ENCODE data around the gene STARD7.
"Not testable (repeated sequence)": the region's sequence is repeated elsewhere in the genome, so short reads cannot be mapped to it uniquely, and the experiment has no call there.

Gene STARD7

DNA sequence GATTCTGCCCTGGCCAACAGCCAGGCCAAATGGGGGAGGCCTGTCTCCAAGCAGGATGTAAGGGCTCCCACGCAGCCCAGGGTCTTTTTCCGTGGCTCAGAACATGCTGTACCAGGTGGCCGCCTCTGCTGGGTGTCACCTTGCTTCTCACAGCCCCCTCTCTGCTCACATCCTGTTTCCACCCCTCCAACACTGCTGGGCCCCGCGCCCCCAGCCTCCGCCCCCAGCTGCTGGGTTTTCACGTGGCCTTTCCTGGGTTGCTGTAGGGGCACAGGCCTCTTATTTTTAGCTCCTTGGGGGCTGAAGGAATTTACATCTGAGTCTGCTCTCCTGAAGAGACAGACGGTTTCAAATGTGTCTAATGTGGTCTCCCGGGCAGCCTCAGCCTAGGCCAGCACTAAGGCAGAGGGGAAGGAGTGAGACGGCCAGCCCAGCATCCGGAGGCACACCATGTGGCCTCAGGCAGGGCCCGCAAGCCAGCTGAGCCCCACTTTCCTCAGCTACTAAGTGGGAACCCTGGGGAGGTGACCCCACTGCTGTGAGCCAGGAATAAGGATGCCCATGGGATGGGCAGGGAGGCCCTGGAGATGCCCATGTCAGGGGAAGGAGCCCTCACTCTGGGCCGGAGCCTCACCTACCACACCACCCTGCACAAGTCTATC, 44.7 kb downstream of the STARD7 start:
- no peak for DNase-seq (ENCODE audit: low read depth)

DNA sequence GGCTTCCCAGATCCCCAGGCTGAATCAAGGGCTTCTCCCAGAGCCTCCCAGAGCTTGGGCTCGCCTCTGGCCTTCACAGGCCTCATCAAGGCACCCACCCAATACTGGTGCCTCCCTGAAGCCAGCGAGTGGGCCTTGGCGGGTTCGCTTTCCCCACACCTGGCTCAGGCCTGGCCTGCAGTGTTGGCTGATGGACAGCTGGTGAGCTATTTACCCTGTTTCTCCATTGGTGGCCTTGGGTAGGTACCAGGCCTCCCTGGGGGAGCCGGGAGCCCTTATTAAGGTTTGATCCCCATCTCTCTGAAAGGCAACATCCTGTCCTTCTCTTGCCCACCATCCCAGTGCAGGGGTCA, 45.2 kb downstream of the STARD7 start:
- DNase-seq (ENCODE audit: low read depth) = no peak

DNA sequence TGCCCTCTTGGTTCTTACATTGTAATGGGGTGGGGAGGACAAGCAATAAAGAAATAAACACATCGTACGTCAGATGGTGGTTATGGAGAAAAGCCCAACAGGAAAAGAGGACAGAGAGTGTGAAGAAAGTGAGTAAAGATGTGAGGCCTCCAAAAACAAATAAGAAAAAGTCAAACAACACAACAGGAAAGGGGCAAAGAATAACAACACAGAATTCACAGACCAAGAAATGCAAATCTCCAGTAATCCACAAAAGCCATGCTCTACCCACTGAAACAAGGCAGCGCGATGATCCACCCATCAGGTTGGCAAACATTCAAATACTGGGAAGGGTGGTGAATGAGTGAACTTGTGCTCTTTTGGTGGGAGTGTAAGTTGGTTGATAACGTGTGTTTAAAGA, 46.7 kb downstream of the STARD7 start:
- no peak for DNase-seq (ENCODE audit: low read depth)

DNA sequence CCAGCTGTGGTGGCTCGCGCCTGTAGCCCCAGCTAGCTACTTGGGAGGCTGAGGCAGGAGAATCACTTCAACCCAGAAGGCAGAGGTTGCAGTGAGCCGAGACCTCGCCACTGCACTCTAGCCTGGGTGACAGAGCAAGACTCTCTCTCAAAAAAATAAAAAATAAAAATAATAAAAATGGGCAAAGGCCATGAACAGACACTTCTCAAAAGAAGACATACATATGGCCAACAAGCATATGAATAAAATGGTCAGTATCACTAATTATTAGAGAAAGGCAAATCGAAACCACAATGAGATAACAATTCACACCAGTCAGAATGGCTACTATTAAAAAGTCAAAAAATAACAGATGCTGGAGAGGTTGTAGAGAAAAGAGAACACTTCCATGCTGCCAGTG, 48.3 kb downstream of the STARD7 start:
- DNase-seq (ENCODE audit: low read depth) = not testable (repeated sequence)

DNA sequence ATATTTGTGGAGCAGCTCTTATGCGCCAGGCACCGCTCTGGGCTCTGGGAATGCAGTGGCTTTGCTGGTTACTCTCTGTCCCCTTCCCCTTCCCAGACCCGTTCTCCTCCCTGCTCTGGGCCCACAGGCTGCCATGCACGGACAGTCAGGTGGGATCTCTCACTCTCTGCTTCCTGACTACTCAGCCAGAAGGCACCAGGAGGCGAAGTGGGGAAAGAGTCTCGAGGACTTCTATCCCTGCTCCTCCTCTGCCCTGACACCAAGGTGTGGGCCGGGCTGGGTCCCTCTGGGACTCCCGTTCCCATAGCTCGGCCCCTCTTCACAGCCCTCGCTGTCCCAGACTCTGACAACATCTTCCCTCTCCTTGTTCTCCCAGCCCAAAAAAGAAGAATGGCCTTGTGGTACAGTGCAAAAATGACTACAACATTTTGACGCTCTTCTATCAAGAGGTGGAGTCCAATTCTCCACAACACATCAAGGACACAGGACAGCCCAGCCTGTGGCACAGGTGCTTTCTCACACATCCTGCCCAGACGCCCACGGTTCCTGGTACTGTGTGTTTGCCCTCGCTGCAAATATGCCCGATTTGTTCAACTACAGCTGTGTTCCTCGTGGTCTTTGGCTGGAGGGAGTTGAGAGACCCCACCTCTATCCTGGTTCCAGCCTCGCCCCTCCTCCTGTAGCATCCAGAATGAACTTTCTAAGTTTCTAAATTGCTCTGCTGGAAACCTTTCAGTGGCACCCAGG, 49.4 kb downstream of the STARD7 start:
- no peak for DNase-seq (ENCODE audit: low read depth)

DNA sequence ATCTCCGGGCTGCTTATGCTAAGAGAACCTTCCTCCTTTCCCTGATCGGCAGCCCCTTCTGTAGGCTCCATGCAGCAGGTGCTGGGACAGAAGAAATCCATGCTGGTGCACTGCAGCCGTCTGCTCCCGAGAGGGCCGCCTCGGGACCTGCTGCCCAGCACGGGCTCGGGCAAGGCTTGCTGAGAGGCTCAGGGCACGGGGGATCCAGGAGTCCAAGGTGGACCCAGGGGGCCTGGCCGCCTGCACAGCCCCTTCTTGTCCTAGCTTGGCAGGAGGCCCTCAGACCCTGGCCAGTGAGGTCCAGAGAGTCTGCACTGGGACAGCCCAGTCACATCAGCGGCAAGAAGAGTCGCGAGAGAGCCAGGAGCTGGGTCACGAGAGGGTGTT, 50.1 kb downstream of the STARD7 start:
- no peak for DNase-seq (ENCODE audit: low read depth)

DNA sequence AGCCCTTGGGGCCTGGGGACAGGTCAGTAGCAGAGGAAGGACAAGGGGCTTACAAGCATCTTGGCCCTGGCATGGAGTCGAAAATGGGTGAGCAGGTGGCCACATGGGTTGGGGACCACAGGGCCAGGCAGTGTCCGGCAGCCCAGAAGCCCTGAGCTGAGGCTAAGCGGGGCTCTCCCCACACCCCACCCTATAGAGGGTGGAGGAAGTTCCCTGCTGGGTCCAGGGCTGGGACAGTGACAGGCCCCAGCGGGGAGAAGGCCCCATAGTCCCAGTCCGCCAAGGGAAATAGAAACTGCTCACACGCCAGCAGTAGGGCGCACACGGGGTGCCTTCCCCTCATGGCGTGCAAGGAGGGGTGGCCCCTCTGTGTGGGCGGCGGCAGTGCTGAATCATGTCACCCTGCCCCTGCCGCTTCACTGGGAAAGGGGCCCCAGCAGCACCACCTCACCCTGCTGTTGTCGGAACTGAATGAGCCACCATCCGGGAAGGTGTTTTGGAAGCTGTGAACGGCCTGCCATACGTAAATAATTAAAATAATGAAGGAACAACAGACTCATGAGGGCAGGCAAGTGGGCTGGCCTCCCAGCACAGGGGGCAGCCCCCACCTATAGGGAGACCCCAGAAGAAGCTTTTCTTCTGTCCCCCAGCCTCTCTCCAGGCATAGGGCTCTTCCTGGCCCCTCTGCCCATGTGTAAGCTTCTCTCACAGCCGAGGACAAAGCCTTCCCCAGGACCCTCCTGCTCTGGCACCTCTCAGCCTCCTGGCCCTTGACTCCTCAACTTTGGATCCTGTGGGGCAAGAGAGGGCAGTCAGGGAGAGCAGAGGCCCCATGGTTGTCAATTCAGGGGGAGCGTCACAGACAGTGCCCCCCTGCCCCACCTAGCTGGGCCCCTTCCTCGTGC, 50.7 kb downstream of the STARD7 start:
- no peak for DNase-seq (ENCODE audit: low read depth)

DNA sequence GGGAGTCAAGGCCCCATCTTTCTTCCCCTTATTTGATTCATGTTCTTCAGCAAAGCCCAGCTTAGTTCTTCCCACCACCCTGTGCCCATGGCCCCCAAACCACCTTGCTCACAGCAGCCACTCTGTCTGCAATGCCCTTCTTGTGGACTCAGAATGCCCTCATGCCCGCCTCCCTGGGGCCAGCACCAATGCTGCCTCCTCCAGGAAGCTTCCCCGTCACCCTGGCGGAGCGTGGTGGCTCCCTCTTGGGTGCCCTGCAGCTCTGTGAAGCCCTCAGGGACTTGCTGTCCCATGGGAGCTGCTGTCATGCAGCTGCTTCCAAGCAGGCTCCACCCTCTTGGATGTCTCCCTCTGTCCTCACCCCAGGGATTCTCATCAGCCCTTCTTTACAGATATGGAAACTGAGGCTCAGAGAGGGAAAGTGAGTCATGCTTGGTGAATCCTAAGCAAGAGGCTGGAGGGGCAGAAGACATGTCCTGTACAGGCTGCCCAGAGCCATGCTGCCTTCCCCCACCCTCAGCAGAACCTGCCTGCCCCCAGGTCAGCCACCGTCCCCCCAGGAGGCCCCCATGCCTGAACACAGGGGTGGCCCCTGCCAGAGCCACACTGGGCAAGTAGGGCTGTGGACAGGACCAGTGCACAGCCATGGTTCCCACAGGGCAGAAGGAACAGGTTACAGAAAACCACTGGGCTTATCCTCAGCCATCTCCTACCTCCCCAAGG, 51.5 kb downstream of the STARD7 start:
- DNase-seq (ENCODE audit: low read depth) = no peak

DNA sequence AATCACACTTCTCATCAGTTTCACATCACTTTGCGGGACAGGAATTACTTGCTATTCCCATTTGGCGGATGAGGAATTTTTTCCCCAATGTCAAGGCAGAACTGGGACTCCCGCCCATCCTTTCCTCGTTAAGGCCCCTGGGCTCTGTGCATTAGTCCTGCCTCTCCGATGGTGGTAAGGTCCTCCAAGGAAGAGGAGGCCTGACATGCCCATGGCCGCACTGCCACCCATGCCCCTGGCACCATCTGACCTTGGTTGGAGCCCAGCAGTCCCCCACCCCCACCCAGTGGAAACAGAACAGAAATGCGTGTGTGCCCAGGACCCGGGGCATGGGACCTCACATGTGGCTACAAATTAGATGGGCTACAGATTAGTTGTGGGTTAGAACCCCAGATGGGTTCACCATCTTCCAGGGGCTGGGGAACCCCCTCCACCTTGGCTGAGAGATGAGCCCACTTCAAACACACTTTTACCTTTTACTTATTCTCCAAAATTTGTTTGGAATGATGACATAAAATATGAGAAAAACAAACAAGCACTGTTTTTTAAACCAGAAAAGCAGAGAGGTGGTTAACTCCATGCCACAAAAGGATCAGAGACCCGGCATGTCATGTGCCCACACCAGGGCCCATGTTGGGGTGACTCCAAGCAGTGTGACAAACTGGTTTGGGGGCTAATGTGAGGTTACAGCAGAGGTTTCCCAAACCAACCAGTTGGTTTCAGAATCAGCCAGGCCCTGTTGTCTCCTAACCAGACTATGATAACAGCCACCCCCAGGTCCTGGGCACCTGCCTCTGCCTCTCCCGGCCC, 52.4 kb downstream of the STARD7 start:
- DNase-seq (ENCODE audit: low read depth) = no peak

DNA sequence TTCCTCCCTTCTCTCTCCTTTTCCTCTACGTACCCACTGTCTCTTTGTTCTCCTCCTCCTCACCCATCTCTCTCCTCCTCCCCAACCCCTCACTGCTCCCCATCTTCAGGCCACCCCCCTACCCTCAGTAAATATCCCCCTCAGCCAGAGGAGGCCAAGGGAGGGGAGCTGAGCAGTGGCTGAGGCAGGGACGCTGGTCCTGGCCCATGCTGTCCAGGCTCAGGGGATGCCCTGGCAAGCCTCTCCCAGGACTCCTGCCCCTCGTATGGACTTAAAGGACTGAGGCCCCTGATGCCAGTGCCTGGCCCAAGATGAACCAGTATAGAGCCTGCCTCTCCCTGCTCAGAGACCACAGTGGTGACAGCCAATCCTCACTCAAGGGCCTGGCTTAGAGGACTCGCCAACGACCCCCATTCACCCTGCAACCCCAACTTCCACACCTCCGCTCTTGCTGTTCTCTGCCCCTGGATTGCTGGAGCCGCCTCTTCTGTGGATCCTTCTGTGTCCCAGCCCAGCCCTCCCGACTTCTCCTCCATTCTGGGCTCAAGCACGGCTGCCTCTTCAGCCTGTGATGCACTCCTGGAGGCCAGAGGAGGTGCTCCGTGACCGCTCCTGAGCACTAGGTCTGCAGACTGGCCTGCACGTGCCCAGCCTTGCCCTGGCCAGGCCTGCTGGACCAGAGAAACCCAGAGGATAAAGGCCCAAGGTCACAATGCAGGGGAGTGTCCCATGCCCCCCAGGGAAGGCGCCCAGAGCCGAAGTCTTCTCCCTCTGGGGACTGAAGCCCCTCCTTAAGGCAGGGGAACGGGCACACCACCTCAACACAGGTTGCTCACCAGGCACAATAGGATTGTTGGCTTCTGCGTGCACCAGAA, 53.9 kb downstream of the STARD7 start:
- no peak for DNase-seq (ENCODE audit: low read depth)

DNA sequence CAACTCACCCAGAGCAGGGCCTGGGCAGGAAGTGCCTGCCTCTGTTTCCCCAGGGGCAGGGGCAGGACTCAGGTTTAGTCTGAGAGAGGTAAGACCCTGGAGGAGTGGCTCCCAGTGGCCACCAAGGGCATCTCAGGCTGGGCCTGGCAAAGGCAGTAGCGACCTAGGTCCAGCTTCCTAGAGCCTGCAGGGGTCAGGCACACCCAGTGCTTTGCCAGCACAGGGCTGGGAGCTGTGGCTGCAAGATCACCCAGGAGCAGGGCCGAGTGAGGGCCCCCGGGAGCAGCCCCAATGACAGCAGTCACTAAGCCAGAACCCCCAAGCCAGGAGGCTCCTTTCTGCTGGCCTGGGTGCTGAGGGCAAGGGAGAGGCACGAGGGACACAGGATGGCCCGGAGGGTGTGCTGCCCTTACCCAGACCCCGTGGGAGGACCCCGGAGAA, 54.6 kb downstream of the STARD7 start:
- no peak for DNase-seq (ENCODE audit: low read depth)

DNA sequence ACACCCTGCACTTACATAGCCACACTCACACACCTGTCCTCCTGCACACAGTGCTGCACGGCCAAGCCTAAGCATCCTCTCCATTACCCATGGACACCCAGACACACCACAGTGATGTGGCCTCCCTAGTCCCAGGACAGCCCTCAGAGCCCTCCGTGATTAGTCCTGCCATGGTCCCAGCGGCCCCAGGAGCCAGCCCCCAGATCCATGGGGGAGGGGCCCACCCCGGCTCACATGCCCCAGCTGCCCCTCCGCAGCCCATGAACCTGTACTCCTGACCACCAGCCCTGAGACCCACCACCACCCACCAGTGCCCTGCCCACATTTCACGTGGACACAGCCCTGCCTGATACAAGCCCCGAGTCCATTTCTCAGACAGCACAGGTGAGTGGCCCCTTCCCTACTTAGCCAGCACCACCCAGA, 55.3 kb downstream of the STARD7 start:
- no peak for DNase-seq (ENCODE audit: low read depth)

DNA sequence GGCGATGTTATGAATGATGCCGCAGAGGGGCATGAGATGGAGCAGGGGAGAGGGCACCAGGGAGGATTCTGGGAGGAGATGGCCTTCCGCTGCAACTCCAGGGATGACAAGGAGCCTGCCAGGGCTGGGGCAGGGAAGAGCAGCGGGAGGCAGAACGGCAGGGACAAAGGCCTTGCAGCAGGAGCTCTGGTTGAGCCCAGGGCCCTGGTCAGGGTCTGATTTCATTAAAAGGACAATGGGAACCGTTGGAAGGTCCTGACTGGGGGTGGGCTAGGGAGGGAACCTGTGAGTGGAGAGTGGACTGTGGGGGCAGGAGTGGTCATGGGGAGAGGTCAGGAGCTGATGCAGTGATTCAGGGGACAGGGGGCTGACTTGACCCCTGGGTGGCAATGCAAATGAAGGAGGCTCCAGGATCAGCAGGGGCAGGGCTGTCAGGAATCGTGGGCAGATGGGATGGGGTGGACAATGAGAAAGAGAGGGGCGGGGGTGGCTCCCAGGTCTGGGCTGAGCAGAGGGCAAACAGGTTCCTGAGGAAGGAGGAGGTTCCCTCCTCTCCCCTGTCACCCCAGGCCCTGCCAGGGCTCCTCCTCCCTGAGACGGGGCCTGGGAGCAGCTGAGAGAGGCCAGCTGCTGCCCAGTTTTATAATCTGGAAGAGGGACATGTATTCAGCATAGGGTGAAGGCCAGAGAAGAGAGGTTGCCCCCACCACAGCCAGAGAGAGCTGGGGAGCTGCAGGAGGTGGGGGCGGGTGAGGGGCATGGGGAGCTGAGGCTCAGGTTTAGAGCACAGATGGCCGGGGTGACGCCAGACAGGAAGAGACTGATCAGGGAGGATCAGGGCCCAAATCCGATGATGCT, 56.1 kb downstream of the STARD7 start:
- DNase-seq (ENCODE audit: low read depth) = no peak

DNA sequence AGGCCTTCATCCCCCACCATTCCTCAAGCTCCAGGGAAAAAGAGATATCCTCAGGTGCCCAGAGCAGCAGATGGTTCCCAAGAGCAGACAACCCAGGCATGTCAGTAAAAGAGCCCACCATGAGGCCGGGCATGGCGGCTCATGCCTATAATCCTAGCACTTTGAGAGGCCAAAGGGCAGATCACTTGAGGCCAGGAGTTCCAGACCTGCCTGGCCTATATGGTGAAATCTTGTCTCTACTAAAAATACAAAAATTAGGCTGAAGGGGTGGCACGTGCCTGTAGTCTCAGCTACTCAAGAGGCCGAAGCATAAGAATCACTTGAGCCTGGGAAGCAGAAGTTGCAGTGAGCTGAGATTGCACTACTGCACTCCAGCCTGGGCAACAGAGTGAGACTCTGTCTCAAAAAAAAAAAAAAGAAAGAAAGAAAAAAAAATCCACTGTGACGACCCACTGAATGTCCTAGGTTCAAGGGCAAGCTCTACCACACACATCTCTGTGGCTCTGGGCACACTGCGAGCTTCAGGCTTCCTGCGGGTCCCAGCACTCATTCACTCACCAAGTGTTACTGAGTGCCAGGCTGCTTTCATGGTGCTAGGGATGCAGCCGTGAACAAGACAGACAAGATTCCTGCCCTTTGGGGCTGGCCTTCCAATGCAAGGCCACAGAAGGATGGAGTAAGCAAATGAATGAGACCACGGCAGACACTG, 56.9 kb downstream of the STARD7 start:
- DNase-seq (ENCODE audit: low read depth) = no peak

DNA sequence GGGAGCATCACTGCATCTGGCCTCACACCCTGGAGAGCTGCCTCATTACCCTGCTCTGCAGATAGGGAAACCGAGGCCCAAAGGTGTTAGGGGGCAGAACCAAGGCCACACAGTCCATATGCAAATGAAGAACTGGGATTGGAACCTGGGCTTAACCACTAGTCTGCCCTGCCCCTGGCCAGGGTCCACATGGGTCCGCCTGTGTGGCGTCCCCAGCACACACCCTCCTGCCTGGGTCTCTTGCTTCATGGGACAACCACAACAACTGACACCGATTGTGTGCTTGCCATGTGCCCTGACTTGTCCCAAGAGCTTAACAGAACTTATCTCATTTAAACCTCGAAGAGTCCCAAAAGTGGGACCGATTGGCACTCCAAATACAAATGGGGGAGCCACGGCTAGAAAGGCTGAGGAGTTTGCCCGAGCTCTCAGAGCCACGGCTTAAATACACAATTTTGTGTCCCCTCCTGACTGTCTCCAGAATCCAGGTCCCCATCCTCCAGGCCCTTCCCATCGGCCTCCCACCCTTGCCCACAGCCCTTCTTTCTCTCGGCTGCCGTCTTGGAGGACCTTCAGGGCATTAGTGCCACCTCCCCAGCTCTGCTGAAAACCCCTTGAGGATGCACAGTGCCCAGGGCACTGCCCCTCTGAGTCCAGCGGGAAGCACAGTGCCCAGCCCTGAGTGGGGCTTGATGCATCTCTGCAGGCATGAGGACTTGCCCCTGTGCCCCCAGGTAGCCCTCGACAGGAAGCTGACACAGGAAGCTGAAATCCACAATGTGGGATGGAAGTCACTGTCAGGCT, 57.6 kb downstream of the STARD7 start:
- DNase-seq (ENCODE audit: low read depth) = no peak

DNA sequence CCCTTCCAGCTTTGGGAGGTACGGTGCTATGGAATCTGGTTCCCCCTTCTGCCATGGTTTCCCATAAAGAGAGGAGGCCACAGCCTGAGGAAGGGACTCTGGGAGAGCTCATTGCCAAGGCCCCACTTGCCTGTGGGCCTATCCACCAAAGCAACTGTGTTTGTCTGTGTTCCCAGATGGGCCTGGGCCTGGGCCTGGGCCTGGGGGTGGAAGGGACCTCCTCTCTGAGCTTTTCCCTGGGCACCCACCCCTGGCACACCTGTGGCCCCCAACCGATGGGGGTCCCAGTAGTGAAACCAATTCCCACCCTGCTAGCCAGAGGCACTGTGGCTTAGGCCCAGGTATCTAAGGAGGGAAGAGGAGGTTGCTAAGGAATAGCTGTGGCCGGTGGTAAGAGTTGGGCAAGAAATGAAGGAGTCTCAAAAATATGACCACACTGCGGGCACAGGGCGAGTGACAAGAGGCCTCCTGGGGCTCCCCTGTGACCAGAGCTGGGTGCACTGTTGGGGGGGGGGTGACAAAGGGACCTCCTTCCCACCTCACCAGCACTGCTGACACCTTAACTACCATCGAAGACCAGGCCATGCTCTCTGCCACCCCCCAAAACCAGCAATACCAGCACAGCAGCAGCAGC, 58.5 kb downstream of the STARD7 start:
- no peak for DNase-seq (ENCODE audit: low read depth)

Measured in ELR (cell line).